WTC11 (cell line): ENCODE measurements around the gene DOCK8. TPM values are rescaled to one million over a fixed set of nuclear protein-coding genes. Genes with fewer than 3 reads are reported as not detected.

Source experiments
- AR ChIP-seq: fragments of 250-450 bp; sonication (Bioruptor Pico); IDR thresholded peaks from 2 replicates; pipeline ENCODE4 v1.9.0; 2021; ENCODE audit warnings: mild to moderate bottlenecking
- EMX1 ChIP-seq: fragments of 250-450 bp; sonication (Bioruptor Pico); IDR thresholded peaks from 2 replicates; pipeline ENCODE4 v1.8.0; 2021; ENCODE audit warnings: mild to moderate bottlenecking
- JUN ChIP-seq: sonication (generic); formaldehyde crosslinking; IDR thresholded peaks from 2 replicates; pipeline ENCODE4 v1.8.0; 2023; ENCODE audit warnings: mild to moderate bottlenecking, missing genetic modification reagents
- MAX ChIP-seq: sonication (generic); formaldehyde crosslinking; IDR thresholded peaks from 2 replicates; pipeline ENCODE4 v1.8.0; 2022; ENCODE audit warnings: mild to moderate bottlenecking, missing genetic modification reagents
- NR1H2 ChIP-seq: sonication (generic); formaldehyde crosslinking; IDR thresholded peaks from 2 replicates; pipeline ENCODE4 v1.9.0; 2021; ENCODE audit warnings: mild to moderate bottlenecking, moderate library complexity, missing genetic modification reagents
- PRRX2 ChIP-seq: fragments of 250-450 bp; sonication (Bioruptor Pico); IDR thresholded peaks from 2 replicates; pipeline ENCODE4 v1.8.0; 2021; ENCODE audit warnings: mild to moderate bottlenecking
- RELA ChIP-seq: sonication (generic); formaldehyde crosslinking; IDR thresholded peaks from 2 replicates; pipeline ENCODE4 v1.8.1; 2022; ENCODE audit warnings: missing genetic modification reagents, mild to moderate bottlenecking, borderline replicate concordance
- RORB ChIP-seq: fragments of 250-450 bp; sonication (Bioruptor Pico); IDR thresholded peaks from 2 replicates; pipeline ENCODE4 v1.9.0; 2021; ENCODE audit warnings: mild to moderate bottlenecking
- SP1 ChIP-seq: sonication (generic); formaldehyde crosslinking; conservative IDR thresholded peaks from 2 replicates; pipeline ENCODE4 v1.8.1; 2022; ENCODE audit warnings: missing genetic modification reagents
- ZNF416 ChIP-seq: fragments of 250-450 bp; sonication (Bioruptor Pico); IDR thresholded peaks from 2 replicates; pipeline ENCODE4 v1.9.0; 2021; ENCODE audit warnings: mild to moderate bottlenecking, inconsistent platforms
- ZNF423 ChIP-seq: fragments of 250-450 bp; sonication (Bioruptor Pico); IDR thresholded peaks from 2 replicates; pipeline ENCODE4 v2.1.2; 2022; ENCODE audit warnings: mild to moderate bottlenecking, moderate library complexity
- ZNF425 ChIP-seq: fragments of 250-450 bp; sonication (Bioruptor Pico); conservative IDR thresholded peaks from 2 replicates; pipeline ENCODE4 v1.9.0; 2021; ENCODE audit warnings: mild to moderate bottlenecking
- ZNF512 ChIP-seq: sonication (generic); formaldehyde crosslinking; IDR thresholded peaks from 2 replicates; pipeline ENCODE4 v1.8.1; 2022; ENCODE audit warnings: missing genetic modification reagents, borderline replicate concordance
- ZNF532 ChIP-seq: fragments of 250-450 bp; sonication (Bioruptor Pico); IDR thresholded peaks from 2 replicates; pipeline ENCODE4 v1.9.0; 2021; ENCODE audit warnings: mild to moderate bottlenecking, borderline replicate concordance
- total RNA-seq: library from RNA; stranded (reverse); gene quantifications from 3 replicates; pipeline ENCODE4 v1.2.3, GENCODE V29; 2021
- TF ChIP-seq, protein P1 (sequence below): fragments of 250-450 bp; sonication (Bioruptor Pico); IDR thresholded peaks from 2 replicates; pipeline ENCODE4 v2.1.2; 2022; ENCODE audit warnings: mild to moderate bottlenecking, moderate library complexity
- TF ChIP-seq, protein P2 (sequence below): sonication (generic); formaldehyde crosslinking; IDR thresholded peaks from 2 replicates; pipeline ENCODE4 v1.8.0; 2023; ENCODE audit warnings: missing genetic modification reagents
- TF ChIP-seq, protein P3 (sequence below): sonication (generic); formaldehyde crosslinking; IDR thresholded peaks from 2 replicates; pipeline ENCODE4 v1.8.1; 2023; ENCODE audit warnings: mild to moderate bottlenecking, moderate library complexity, missing genetic modification reagents
- TF ChIP-seq, protein P4 (sequence below): sonication (generic); formaldehyde crosslinking; IDR thresholded peaks from 2 replicates; pipeline ENCODE4 v1.8.1; 2023; ENCODE audit warnings: mild to moderate bottlenecking, missing genetic modification reagents, moderate library complexity
- TF ChIP-seq, protein P5 (sequence below): sonication (generic); formaldehyde crosslinking; IDR thresholded peaks from 2 replicates; pipeline ENCODE4 v1.8.1; 2022; ENCODE audit warnings: low read depth, mild to moderate bottlenecking, moderate library complexity, missing genetic modification reagents, borderline replicate concordance

Gene DOCK8
- total RNA-seq, 1 experiment from 2014 or later = 3.2 TPM

- TF ChIP-seq, protein P1, sequence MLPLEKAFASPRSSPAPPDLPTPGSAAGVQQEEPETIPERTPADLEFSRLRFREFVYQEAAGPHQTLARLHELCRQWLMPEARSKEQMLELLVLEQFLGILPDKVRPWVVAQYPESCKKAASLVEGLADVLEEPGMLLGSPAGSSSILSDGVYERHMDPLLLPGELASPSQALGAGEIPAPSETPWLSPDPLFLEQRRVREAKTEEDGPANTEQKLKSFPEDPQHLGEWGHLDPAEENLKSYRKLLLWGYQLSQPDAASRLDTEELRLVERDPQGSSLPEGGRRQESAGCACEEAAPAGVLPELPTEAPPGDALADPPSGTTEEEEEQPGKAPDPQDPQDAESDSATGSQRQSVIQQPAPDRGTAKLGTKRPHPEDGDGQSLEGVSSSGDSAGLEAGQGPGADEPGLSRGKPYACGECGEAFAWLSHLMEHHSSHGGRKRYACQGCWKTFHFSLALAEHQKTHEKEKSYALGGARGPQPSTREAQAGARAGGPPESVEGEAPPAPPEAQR (CRISPR knock-in tag) = no peak
- TF ChIP-seq RELA (no peak), ZNF423 (CRISPR knock-in tag) (no peak), ZNF512 (CRISPR knock-in tag) (no peak), RORB (CRISPR knock-in tag) (no peak), ZNF425 (CRISPR knock-in tag) (no peak), ZNF416 (CRISPR knock-in tag) (no peak), EMX1 (CRISPR knock-in tag) (no peak), MAX (CRISPR knock-in tag) (peak; percentile 80; the same call in 1 of the 2 replicates), AR (CRISPR knock-in tag) (no peak), JUN (CRISPR knock-in tag) (no peak; the same call in 1 of the 2 replicates), NR1H2 (CRISPR knock-in tag) (0 out of 2 replicates have a peak, but pooled peaks have one; percentile 31), ZNF532 (CRISPR knock-in tag) (no peak), SP1 (CRISPR knock-in tag) (peak; percentile 48; the same call in 1 of the 2 replicates), PRRX2 (CRISPR knock-in tag) (no peak)
- TF ChIP-seq, protein P2, sequence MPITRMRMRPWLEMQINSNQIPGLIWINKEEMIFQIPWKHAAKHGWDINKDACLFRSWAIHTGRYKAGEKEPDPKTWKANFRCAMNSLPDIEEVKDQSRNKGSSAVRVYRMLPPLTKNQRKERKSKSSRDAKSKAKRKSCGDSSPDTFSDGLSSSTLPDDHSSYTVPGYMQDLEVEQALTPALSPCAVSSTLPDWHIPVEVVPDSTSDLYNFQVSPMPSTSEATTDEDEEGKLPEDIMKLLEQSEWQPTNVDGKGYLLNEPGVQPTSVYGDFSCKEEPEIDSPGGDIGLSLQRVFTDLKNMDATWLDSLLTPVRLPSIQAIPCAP (CRISPR knock-in tag) = peak; percentile 70; the same call in 1 of the 2 replicates
- TF ChIP-seq, protein P3, sequence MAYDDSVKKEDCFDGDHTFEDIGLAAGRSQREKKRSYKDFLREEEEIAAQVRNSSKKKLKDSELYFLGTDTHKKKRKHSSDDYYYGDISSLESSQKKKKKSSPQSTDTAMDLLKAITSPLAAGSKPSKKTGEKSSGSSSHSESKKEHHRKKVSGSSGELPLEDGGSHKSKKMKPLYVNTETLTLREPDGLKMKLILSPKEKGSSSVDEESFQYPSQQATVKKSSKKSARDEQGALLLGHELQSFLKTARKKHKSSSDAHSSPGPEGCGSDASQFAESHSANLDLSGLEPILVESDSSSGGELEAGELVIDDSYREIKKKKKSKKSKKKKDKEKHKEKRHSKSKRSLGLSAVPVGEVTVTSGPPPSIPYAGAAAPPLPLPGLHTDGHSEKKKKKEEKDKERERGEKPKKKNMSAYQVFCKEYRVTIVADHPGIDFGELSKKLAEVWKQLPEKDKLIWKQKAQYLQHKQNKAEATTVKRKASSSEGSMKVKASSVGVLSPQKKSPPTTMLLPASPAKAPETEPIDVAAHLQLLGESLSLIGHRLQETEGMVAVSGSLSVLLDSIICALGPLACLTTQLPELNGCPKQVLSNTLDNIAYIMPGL = 0 out of 2 replicates have a peak, but pooled peaks have one; percentile 45
- TF ChIP-seq, protein P4, sequence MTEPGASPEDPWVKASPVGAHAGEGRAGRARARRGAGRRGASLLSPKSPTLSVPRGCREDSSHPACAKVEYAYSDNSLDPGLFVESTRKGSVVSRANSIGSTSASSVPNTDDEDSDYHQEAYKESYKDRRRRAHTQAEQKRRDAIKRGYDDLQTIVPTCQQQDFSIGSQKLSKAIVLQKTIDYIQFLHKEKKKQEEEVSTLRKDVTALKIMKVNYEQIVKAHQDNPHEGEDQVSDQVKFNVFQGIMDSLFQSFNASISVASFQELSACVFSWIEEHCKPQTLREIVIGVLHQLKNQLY = 0 out of 2 replicates have a peak, but pooled peaks have one; percentile 19
- TF ChIP-seq, protein P5, sequence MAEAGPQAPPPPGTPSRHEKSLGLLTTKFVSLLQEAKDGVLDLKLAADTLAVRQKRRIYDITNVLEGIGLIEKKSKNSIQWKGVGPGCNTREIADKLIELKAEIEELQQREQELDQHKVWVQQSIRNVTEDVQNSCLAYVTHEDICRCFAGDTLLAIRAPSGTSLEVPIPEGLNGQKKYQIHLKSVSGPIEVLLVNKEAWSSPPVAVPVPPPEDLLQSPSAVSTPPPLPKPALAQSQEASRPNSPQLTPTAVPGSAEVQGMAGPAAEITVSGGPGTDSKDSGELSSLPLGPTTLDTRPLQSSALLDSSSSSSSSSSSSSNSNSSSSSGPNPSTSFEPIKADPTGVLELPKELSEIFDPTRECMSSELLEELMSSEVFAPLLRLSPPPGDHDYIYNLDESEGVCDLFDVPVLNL (CRISPR knock-in tag) = no peak
These were observed 289.5 kb downstream of the DOCK8 start, which contains the start of gene KANK1 (continued) for GRCh38 chr9:503881-504852.
